K562 (cell line): ENCODE results near the gene FBP1.

Experiments used
- CTCF ChIP-seq, 3 experiments: IDR thresholded peaks in 2 of 3; conservative IDR thresholded peaks in 1 of 3; 2 replicates each; pipeline ENCODE4 v1.5.1; 2011 to 2012; ENCODE audit warnings: low read length in 3 of 3, mild to moderate bottlenecking in 3 of 3, control low read depth in 2 of 3, improper control_type of control experiment in 1 of 3, inconsistent platforms in 1 of 3, low read depth in 1 of 3, mixed read lengths in 1 of 3, moderate library complexity in 1 of 3; ENCODE audit not compliant: insufficient read depth in 2 of 3
- FOXA3 ChIP-seq, 2 experiments: fragments of 450-650 bp in 1 of 2; sonication (generic) in 1 of 2; formaldehyde crosslinking; IDR thresholded peaks in 1 of 2; conservative IDR thresholded peaks in 1 of 2; 2 replicates each; pipeline versions ENCODE4 v1.4.0 to v1.8.0; 2020 to 2022; ENCODE audit warnings: mild to moderate bottlenecking in 2 of 2, missing genetic modification reagents in 1 of 2
- HNRNPK ChIP-seq: fragments of 200-400 bp; formaldehyde crosslinking; IDR thresholded peaks from one replicate; pipeline ENCODE4 v1.6.1; 2018; ENCODE audit warnings: mild to moderate bottlenecking, low read depth, low read length; ENCODE audit not compliant: poor library complexity, severe bottlenecking
- MAZ ChIP-seq, 2 experiments: fragments of 450-650 bp in 1 of 2; sonication (generic) in 1 of 2; formaldehyde crosslinking; IDR thresholded peaks in 1 of 2; conservative IDR thresholded peaks in 1 of 2; 2 replicates each; pipeline versions ENCODE4 v1.4.0 to v1.5.0; 2020; ENCODE audit warnings: mild to moderate bottlenecking in 1 of 2, missing genetic modification reagents in 1 of 2
- NFYB ChIP-seq: IDR thresholded peaks from 2 replicates; pipeline ENCODE4 v1.6.1; 2011; ENCODE audit warnings: mild to moderate bottlenecking, moderate library complexity; ENCODE audit not compliant: insufficient read length; ENCODE audit errors: extremely low read depth
- POLR2A ChIP-seq: fragments of 450-650 bp; conservative IDR thresholded peaks from 2 replicates; pipeline ENCODE4 v1.6.1; 2016
- TAF15 ChIP-seq: fragments of 200-400 bp; formaldehyde crosslinking; IDR thresholded peaks from 2 replicates; pipeline ENCODE4 v1.6.1; 2017; ENCODE audit warnings: mild to moderate bottlenecking, low read depth, low read length, moderate library complexity
- ZNF175 ChIP-seq: fragments of 200-800 bp; sonication (Bioruptor generic); IDR thresholded peaks from 2 replicates; pipeline ENCODE4 v1.6.1; 2016; ENCODE audit warnings: low read depth, mild to moderate bottlenecking, missing genetic modification characterization, missing compliant biosample characterization

DNA sequence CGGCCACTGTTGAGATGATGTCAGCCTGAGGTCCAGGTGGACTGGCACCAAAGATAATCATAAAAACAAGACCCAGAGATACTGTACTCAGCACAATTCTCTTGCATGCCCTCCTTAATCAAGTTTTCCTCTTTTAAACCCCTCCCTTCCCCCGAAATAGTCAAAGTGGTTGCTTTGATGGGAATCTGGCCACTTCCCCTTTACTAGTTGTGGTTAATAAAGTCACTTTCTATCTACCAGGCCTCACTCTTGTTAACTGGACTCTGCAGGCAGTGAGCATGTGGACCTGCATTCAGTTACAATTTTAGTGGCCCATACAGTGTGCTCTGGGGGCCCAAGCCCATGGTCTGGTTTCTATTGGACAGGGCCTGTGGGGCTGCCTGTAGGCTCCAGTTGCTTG lies 63.2 kb downstream of the FBP1 start:
- TF ChIP-seq ZNF175 (CRISPR knock-in tag) (no peak), MAZ (CRISPR knock-in tag; conservative IDR thresholded peaks at IDR 0.05 in 1 of 2, IDR thresholded peaks at IDR 0.05 in 1 of 2) (no peak), NFYB (no peak), TAF15 (no peak), POLR2A (no peak), FOXA3 (CRISPR knock-in tag; conservative IDR thresholded peaks at IDR 0.05 in 1 of 2, IDR thresholded peaks at IDR 0.05 in 1 of 2) (no peak), HNRNPK (no peak), CTCF (IDR thresholded peaks at IDR 0.05 in 2 of 3, conservative IDR thresholded peaks at IDR 0.05 in 1 of 3; ENCODE audit: insufficient read depth in 2 of 3, low read depth in 1 of 3, low read length in 3 of 3) (no peak)
